Activated CD8-positive, alpha-beta memory T cell treated with anti-CD3 and anti-CD28 coated beads for 48 hours (primary cell): Measurements from ENCODE around the gene LIMCH1.
"Not testable (repeated sequence)": the region's sequence is repeated elsewhere in the genome, so short reads cannot be mapped to it uniquely, and the experiment has no call there.

Experiments
- DNase-seq, 3 experiments: peaks; one replicate each; pipeline ENCODE4 v3.0.0-alpha.2; 2020; ENCODE audit warnings: low read depth in 2 of 3, low spot score in 2 of 3

The LIMCH1 gene

GRCh38 chr4:41715155-41715554 lies 177.2 kb downstream of the LIMCH1 start:
- DNase-seq = no peak

DNA sequence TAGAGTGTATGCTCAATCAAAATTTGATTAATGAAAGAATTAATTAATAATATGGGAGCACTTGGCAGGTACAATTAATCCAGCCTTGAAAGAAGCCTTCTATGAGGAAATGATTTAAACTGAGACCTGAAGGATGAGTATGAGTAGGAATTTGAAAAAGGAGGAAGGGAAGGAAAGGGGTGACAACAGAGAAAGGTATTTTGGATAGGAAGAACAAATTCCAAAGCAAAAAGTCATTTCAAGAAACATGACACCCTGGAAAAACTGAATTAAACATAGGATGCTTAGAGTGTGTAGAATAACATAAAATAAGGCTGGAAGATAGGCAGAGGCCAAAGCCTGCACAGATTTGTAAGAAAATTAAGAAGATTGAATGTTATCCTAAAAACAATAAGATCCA lies 180.9 kb downstream of the LIMCH1 start:
- no peak for DNase-seq

DNA sequence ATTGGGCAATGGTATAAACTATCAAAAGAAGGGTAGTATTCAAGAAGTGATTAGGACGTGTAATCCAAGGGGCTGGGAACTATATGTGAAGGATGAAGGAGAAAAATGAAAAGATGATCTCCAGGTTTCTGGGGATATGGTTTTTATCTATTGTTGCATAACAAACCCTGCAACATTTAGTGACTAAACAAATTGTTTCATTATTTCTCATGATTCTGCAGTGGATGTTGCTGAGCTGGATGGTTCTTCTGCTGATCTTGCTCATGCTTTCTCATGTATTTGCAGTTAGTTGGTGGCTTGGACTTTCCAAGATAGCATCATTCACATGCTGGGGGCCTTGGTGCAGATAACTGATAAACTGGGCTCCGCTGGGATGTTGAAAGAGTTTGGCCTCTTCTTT lies 181.5 kb downstream of the LIMCH1 start:
- no peak for DNase-seq

DNA sequence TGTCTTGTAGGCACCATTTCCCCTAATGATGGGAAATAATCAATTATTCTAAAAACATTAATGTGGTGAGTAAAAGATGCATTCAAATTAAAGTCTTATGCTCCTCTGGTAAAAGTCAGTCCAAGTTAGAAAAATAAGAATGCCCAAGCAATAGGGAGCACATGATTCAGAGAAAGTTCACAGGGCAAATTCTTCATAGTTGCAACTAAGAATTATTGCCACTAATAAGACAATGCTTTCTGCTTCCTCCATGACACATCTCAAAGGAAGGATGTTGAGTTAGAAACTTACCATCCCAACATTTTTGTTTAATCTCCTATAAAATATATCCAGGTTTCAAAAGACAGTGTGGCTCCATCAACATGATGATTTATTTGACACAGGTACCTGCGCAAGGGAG lies 184.2 kb downstream of the LIMCH1 start:
- DNase-seq = no peak

GRCh38 chr4:41723286-41723685 lies 185.3 kb downstream of the LIMCH1 start:
- no peak for DNase-seq

GRCh38 chr4:41725254-41725653 lies 187.3 kb downstream of the LIMCH1 start:
- no peak for DNase-seq

DNA sequence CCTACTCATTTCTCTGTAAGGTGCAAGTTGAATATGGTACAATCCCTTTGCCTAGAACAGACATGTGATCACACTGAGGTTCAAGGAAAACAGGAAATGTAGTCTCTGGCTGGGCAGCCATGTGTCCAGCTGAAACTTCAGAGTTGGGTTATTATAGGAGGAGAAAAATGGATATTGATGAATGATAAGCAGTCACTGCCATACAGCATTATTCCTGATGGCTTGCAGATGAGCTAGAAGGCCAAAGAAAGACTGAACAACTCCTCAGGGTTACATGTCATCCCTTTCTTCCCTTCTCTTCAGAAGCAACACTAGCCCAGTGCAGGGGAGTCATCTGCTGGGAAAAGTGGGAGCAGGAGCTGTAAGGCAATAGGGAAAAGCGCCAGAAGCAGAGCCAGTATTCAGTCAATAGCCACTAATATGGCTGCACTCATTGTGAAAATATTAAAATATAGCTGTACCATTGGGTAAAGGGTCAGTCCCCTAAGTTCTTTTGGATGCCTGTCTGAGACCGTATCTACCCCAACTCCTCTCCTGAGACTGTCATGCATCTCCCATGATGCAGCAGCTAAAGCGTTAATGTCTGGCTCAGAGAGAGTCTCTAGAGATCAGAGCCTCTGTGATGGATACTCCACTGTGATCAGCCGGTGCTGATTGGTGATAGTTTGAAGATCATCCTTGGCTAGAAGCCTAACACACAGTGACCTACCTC lies 190.1 kb downstream of the LIMCH1 start:
- no peak for DNase-seq

GRCh38 chr4:41728573-41728913 lies 190.6 kb downstream of the LIMCH1 start:
- no peak for DNase-seq

DNA sequence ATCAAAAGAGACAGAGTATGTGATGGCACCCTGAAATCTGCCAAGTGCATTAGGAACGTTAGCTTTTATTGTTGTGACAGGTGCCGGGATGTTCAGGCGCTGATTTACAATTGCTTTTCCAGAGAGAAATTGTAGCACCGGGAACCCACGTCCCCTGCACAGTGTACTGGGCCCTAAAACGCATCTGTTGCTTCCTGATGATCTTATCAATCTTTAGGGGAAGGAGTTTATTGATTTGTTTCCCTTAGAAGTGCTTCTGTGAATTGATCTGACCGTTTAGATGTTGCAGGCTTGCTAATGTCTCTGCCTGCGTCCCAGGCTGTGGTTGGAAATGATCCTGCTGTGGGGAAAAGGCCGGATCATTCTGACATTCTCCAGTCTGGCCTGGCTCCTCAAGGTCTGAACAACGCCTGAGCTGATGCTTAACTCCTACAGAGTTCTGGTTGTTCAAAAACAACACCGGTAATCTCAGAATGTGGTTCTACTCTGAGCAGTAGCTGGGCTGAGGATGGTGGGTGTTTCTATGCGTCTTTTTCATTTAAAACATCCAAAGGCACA lies 193.7 kb downstream of the LIMCH1 start:
- no peak for DNase-seq

GRCh38 chr4:41734371-41734770 lies 196.4 kb downstream of the LIMCH1 start:
- DNase-seq = no peak

DNA sequence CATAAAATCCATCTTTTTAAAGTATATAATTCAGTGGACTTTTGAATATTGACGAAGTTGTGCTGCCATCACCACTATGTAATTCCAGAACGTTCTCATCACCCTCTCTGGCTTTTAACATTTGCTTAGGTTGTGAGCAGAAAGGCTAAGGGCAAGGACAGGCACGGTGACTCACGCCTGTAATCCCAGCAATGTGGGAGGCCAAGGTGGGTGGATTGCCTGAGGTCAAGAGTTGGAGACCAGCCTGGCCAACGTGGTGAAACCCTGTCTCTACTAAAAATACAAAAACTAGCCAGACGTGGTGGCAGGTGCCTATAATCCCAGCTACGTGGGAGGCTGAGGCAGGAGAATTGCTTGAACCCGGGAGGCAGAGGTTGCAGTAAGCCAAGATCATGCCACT lies 199.5 kb downstream of the LIMCH1 start:
- DNase-seq = not testable (repeated sequence)

- DNase-seq = no peak
These were observed 203.4 kb downstream of the LIMCH1 start for GRCh38 chr4:41741354-41741753.

- no peak for DNase-seq
These were observed 206.8 kb downstream of the LIMCH1 start for GRCh38 chr4:41744572-41745291.

GRCh38 chr4:41745292-41746024 lies 207.5 kb downstream of the LIMCH1 start:
- no peak for DNase-seq

DNA sequence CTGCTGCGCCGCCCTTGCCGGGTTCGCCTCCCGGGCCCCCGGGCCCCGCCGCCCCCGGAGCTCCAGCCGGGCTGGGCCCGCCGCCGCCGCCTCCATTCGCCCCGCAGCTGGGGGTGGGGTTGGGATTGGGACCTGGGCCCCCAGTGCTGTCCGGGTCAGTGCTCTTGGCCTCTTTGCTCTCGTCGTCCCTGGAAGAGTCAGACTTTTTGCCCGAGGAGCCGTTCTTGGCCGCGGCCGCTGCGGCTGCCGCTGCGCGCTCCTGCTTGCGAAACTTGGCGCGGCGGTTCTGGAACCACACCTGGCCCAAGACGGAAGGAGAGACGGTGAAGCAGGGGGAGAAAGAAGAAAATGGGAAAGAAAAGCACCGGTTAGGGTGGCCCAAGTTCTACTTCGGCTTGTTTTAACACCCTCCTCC lies 208.1 kb downstream of the LIMCH1 start:
- no peak for DNase-seq

GRCh38 chr4:41746440-41747229 lies 208.7 kb downstream of the LIMCH1 start:
- DNase-seq = no peak

DNA sequence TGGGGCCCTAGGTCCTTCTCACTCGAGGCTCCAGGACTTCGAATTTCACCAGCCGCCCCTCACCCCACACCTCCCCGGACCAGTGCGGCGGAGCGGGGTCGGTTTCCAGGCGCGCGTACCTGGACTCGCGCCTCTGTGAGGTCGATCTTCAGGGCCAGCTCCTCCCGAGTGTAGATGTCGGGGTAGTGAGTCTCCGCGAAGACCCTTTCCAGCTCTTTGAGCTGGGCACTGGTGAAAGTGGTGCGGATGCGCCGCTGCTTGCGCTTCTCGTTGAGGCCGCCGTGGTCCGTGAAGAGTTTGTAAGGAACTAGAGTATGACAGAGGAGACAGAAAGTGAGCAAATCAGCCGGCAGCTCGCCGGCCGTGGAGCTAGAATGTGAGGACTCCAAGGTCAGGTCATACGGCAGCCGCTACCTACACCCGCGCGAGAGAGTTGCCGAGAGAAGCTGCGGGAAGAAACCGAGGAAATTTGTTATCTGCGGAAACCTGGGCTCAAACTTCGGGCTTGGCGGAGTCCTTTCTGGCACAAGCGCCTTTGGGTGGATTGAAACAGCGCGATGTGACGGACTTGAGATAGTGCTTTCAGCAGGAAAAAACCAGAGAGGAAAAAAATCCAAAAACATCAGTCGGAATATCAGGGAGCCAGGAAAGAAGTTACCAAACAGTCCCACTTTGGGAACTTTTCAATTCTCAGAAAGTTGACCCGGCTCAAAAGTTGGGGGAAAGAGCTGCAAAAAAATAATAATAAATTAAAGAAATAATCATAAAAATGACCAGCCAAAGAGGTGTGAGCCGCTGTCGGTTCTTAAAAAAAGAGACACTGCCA lies 209.5 kb downstream of the LIMCH1 start:
- no peak for DNase-seq

DNA sequence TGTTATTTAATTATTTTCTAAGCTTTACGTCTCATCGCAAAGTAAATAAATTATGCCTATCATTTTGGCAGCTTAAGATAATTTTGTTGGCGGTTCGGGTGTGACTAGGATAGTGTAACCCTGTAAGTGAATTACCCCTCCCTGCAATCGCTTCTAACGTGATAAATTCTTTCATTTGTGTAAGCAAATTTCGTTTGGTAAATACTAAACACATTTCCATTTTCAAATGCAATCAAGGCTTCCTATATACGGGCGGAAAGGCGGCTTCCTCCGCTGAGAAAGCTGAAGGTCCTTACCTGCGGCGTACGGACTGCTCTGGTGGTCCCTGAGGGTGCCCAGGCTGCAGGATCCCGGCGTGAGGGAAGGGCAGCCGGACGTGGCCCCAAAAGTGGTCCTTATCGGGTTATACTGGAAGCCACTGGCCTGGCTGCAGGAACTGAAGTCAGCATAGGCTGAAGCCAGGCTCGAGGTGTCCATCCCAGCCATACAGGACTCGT lies 210.2 kb downstream of the LIMCH1 start:
- no peak for DNase-seq

DNA sequence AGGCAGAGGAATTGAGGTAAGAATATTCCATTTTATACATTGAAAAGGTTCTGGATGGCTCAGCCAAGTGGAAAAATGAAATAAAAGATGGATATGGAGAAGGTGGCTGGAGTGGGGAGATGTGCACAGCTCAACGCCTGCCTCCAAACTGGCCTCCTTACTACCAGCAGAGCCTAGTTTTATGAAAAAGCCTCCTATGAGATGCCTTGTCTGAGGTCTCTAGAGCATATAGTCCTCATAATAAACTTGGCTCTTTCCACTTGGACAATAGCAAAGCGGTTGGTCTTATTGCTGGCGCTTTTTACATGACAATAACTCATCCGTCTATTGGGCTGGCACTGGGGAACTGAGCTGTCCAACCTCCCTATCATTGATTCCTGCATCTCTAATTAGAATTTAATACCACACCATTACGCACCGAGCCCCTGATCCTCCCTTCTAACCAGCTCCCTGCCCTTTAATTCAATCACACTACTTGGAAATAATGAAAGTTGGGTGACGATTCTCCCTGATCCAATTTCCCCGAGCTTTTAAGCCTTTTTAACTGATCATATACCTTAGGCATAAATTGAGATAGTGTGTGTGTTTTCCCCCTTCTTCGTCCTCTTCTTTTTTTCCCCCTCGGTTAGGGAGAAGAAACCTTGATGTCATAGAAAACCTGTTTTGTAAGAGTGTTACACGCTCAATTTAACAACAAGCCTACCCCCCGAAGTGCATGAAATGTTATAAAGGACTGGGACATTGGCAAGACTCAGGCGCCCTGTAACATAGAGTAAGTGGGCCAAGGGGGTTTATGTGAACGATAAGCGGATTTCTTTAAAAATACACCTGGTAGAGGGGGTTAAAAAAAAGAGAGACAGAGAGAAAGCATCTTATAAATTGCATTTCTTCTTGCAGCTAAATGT lies 210.9 kb downstream of the LIMCH1 start, which contains the start of gene PHOX2B:
Gene PHOX2B (minus strand): TSS at position 155 of the 905 bp plus-strand sequence. CDS start 115 bp downstream, at position 40.
- no peak for DNase-seq
